Activated naive CD4-positive, alpha-beta T cell treated with anti-CD3 and anti-CD28 coated beads, Interleukin-2, amount 10 ng/mL, durations not matched to agents 7 days and 5 days (primary cell): Measurements from ENCODE around the gene ESM1.

Experiments
- CTCF ChIA-PET: fragments of 350-600 bp; sonication (Branson Sonifier 250); formaldehyde crosslinking; loops from one replicate; lab custom pipeline; 2021; ENCODE audit warnings: antibody characterized with exemption; lab: Charles Lee
- DNase-seq: peaks from one replicate; pipeline ENCODE4 v3.0.0-alpha.2; 2020
- H3K27ac Mint-ChIP-seq: one replicate; pipeline ENCODE4 v1.8.0; 2021; ENCODE audit warnings: mild to moderate bottlenecking, moderate library complexity, mixed read lengths
- H3K27me3 Mint-ChIP-seq: one replicate; pipeline ENCODE4 v1.8.0; 2021; ENCODE audit warnings: mild to moderate bottlenecking, mixed read lengths
- H3K36me3 Mint-ChIP-seq: one replicate; pipeline ENCODE4 v1.8.0; 2021; ENCODE audit warnings: mixed read lengths
- H3K4me1 Mint-ChIP-seq: one replicate; pipeline ENCODE4 v1.8.0; 2021; ENCODE audit warnings: mixed read lengths
- H3K4me3 Mint-ChIP-seq: one replicate; pipeline ENCODE4 v1.8.0; 2021; ENCODE audit warnings: mild to moderate bottlenecking, moderate library complexity, mixed read lengths
- H3K9me3 Mint-ChIP-seq: one replicate; pipeline ENCODE4 v1.8.0; 2021; ENCODE audit warnings: mixed read lengths

ESM1 gene

DNA sequence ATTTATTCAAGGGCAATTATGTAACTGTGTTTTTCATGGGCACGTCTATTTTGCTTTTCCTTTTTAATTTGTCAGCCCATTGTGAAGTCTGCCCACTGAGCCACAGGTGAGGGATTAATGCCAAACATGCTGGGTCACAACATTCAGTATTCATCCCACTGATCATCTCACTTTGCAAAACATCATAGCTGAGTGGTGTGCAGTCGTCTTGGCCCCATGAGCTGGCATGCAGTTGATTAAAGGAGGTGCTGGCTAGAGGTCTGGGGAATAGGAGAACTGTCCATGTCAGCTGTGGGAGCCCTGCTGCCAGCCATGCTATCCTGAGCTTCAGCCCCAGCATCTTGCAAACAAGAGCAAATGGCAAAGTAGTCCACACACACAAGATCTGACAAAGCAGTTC lies 11.7 kb upstream of the ESM1 start:
- CTCF ChIA-PET: interaction anchor here (1.2 to 1.7 kb wide), 2 partner anchors 11 to 53 kb away, joined by 3 to 6 read pairs; no protein-coding TSS in a partner anchor
- peaks cover 28% of the 10 kb centered on the region for H3K4me1 Mint-ChIP-seq
- H3K27ac Mint-ChIP-seq: no peak overlapping the region
- H3K27me3 Mint-ChIP-seq: no peaks in the 10 kb centered on the region
- no peak for DNase-seq
- H3K9me3 Mint-ChIP-seq: peaks cover 12% of the 10 kb centered on the region
- peaks cover 17% of the 10 kb centered on the region for H3K36me3 Mint-ChIP-seq
- H3K4me3 Mint-ChIP-seq: no peak overlapping the region

- DNase-seq: no peak
- Mint-ChIP-seq H3K4me3 (no peak overlapping the region), H3K36me3 (peaks cover 12% of the 10 kb centered on the region), H3K27ac (no peak overlapping the region), H3K27me3 (no peaks in the 10 kb centered on the region), H3K9me3 (peaks cover 7% of the 10 kb centered on the region), H3K4me1 (peaks cover 22% of the 10 kb centered on the region)
- CTCF ChIA-PET: no interaction called here
Observed at GRCh38 chr5:54996466-54996865, 11.1 kb upstream of the ESM1 start.

DNA sequence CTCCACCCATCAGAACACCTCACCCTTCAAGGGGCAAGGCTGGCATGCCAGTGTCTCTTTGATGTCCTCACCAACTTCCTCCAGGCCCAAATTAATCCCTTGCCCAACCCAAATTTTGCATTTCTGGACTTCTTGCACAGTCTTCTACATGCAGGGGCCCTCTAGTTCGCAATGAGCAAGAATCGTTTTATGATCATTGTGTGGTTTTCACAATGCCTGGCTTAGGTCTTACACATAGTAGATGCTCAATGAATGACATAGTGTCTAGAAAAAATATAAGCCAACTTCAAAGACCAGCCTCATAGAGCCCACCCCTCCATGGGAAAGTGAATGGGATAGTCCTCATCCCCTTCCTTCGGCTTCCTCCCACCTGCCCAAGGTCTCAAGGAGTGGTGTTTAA lies 9.8 kb upstream of the ESM1 start:
- Mint-ChIP-seq H3K27ac (no peak overlapping the region), H3K36me3 (peaks cover 6% of the 10 kb centered on the region), H3K27me3 (peaks cover 4% of the 10 kb centered on the region), H3K4me3 (no peak overlapping the region), H3K4me1 (peaks cover 14% of the 10 kb centered on the region), H3K9me3 (peaks cover 2% of the 10 kb centered on the region)
- DNase-seq: no peak
- CTCF ChIA-PET: no interaction called here

GRCh38 chr5:54994628-54995027 lies 9.2 kb upstream of the ESM1 start:
- DNase-seq: no peak
- peaks cover 2% of the 10 kb centered on the region for H3K36me3 Mint-ChIP-seq
- CTCF ChIA-PET: no interaction called here
- peaks cover 2% of the 10 kb centered on the region for H3K9me3 Mint-ChIP-seq
- H3K27me3 Mint-ChIP-seq: peaks cover 7% of the 10 kb centered on the region
- H3K4me3 Mint-ChIP-seq: no peak overlapping the region
- H3K27ac Mint-ChIP-seq: no peak overlapping the region
- H3K4me1 Mint-ChIP-seq: peaks cover 15% of the 10 kb centered on the region

DNA sequence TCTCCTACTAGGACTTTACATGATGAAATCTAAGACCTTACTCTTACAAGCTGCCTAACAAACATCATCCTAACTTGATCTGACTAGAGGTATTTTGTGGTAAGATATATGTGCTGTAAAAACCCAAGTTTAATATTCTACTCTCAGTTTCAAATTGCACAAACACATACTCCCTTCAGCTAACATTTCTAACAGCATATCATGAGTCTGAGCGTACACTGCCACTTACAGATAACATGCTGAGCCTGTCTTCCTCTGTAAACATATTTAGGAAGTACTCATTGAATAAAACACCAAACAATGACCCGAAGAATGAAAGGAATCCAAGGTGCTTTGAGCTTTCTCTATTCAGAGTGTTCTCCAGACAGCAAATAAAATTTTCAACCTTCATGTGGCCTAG lies 7.9 kb upstream of the ESM1 start:
- H3K27me3 Mint-ChIP-seq: peaks cover 7% of the 10 kb centered on the region
- H3K36me3 Mint-ChIP-seq: peaks cover 2% of the 10 kb centered on the region
- no peak overlapping the region for H3K27ac Mint-ChIP-seq
- peaks cover under 1% of the 10 kb centered on the region for H3K9me3 Mint-ChIP-seq
- no peak for DNase-seq
- H3K4me3 Mint-ChIP-seq: no peak overlapping the region
- CTCF ChIA-PET: interaction anchor here (0.9 kb wide), 1 partner anchor 154 kb away, joined by 3 read pairs; no protein-coding TSS in a partner anchor
- H3K4me1 Mint-ChIP-seq: peaks cover 26% of the 10 kb centered on the region

DNA sequence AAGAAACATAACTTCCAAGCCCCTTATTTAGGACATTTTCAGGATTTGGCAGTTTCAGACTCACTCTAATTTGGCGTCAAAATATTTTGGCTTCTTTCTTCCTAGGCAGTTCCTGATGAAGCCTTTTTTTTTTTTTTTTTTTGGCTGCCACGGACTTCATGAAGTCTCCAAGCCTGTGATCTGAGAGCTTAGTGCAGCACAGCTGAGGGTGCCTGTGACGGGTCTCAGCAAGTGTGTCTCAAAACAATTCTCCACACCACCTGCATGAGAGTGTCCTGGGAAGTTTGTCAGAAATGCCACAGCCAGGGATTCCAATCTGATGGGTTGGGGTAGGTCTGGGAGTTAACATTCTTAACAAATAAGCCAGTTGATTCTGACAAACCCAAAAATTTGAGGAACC lies 6.0 kb upstream of the ESM1 start:
- CTCF ChIA-PET: interaction anchor here (0.7 kb wide), 2 partner anchors 39 to 122 kb away, joined by 3 to 6 read pairs; no protein-coding TSS in a partner anchor
- peaks cover 8% of the 10 kb centered on the region for H3K36me3 Mint-ChIP-seq
- H3K27me3 Mint-ChIP-seq: peaks cover 8% of the 10 kb centered on the region
- H3K9me3 Mint-ChIP-seq: peaks cover 6% of the 10 kb centered on the region
- no peak for DNase-seq
- H3K4me1 Mint-ChIP-seq: peaks cover 37% of the 10 kb centered on the region
- H3K4me3 Mint-ChIP-seq: no peak overlapping the region
- no peak overlapping the region for H3K27ac Mint-ChIP-seq

DNA sequence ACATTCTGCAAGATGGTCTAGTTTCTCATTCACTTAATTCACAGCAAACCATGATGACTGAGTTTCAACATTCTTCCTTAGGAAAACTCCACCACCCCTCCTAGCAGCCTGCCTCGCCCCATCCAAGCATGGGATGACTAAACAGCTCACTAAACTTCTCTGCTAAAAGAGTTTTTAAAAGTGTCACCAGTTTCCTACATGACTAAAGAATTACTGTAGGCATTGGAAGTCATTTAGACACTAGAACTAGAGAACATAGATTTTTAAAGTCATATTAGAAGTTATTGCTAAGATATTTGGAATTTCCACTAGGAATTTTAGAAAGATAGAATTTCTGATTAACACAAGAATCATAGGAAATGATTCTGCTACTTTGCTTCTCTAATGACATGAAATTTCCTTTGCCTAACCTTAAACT lies 5.5 kb upstream of the ESM1 start:
- no peak overlapping the region for H3K27ac Mint-ChIP-seq

GRCh38 chr5:54988817-54989216 lies 3.4 kb upstream of the ESM1 start:
- peaks cover 9% of the 10 kb centered on the region for H3K36me3 Mint-ChIP-seq
- peak overlapping the region; percentile 16 for H3K27ac Mint-ChIP-seq
- no peak for DNase-seq
- CTCF ChIA-PET: interaction anchor here (0.7 to 1.4 kb wide), 5 partner anchors 10 to 114 kb away, joined by 3 to 7 read pairs (median 4); no protein-coding TSS in a partner anchor
- H3K4me1 Mint-ChIP-seq: peaks cover 51% of the 10 kb centered on the region
- H3K27me3 Mint-ChIP-seq: peaks cover 22% of the 10 kb centered on the region
- H3K9me3 Mint-ChIP-seq: peaks cover 6% of the 10 kb centered on the region
- no peak overlapping the region for H3K4me3 Mint-ChIP-seq

More for the DNA sequence above, 5.5 kb upstream of the ESM1 start:
- Mint-ChIP-seq H3K9me3 (peaks cover 6% of the 10 kb centered on the region), H3K27me3 (peaks cover 11% of the 10 kb centered on the region), H3K36me3 (peaks cover 8% of the 10 kb centered on the region), H3K4me3 (no peak overlapping the region), H3K4me1 (peaks cover 40% of the 10 kb centered on the region)
- DNase-seq: no peak
- CTCF ChIA-PET: no interaction called here

- H3K27ac Mint-ChIP-seq: no peak overlapping the region
- H3K4me1 Mint-ChIP-seq: peaks cover 54% of the 10 kb centered on the region
- peaks cover 9% of the 10 kb centered on the region for H3K36me3 Mint-ChIP-seq
- H3K27me3 Mint-ChIP-seq: peaks cover 26% of the 10 kb centered on the region
- no peak overlapping the region for H3K4me3 Mint-ChIP-seq
- peaks cover 6% of the 10 kb centered on the region for H3K9me3 Mint-ChIP-seq
- CTCF ChIA-PET: interaction anchor here (0.7 to 1.5 kb wide), 6 partner anchors 9 to 115 kb away, joined by 3 to 7 read pairs (median 4); no protein-coding TSS in a partner anchor
- no peak for DNase-seq
Observed at GRCh38 chr5:54988218-54988617, 2.8 kb upstream of the ESM1 start.

- peaks cover 6% of the 10 kb centered on the region for H3K9me3 Mint-ChIP-seq
- no peak overlapping the region for H3K27ac Mint-ChIP-seq
- peaks cover 9% of the 10 kb centered on the region for H3K36me3 Mint-ChIP-seq
- CTCF ChIA-PET: interaction anchor here (0.6 kb wide), 1 partner anchor 74 kb away, joined by 3 read pairs; no protein-coding TSS in a partner anchor
- DNase-seq: no peak
- no peak overlapping the region for H3K4me3 Mint-ChIP-seq
- peaks cover 33% of the 10 kb centered on the region for H3K27me3 Mint-ChIP-seq
- H3K4me1 Mint-ChIP-seq: peaks cover 56% of the 10 kb centered on the region
Observed at GRCh38 chr5:54986269-54986654, 869 bp upstream of the ESM1 start.

GRCh38 chr5:54981928-54982327 lies 3.5 kb downstream of the ESM1 start:
- no peak overlapping the region for H3K27ac Mint-ChIP-seq
- H3K4me3 Mint-ChIP-seq: no peak overlapping the region
- no peak for DNase-seq
- H3K27me3 Mint-ChIP-seq: peaks cover 26% of the 10 kb centered on the region
- H3K9me3 Mint-ChIP-seq: no peaks in the 10 kb centered on the region
- peaks cover 31% of the 10 kb centered on the region for H3K4me1 Mint-ChIP-seq
- H3K36me3 Mint-ChIP-seq: peaks cover 7% of the 10 kb centered on the region
- CTCF ChIA-PET: interaction anchor here (1.8 kb wide), 1 partner anchor 38 kb away, joined by 8 read pairs; no protein-coding TSS in a partner anchor

DNA sequence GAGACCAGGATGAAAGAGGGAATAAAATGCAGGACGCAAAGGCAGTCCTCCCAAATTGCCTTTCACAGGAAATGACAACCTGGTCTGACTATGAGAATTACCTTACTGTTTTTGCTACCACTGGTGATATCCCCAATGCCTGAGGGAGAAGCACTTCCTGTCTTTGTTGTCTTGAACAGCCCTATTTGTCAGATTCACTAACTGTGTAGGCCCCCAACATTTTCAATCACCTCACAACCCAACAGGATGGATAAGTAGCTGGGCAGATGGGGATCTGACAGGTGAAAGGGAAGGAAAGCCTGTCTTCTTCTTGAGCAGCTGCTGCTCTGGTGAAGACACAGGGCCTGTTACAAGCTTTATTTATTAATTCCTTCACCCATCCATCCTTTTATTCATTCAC lies 9.7 kb downstream of the ESM1 start:
- Mint-ChIP-seq H3K4me1 (peaks cover 10% of the 10 kb centered on the region), H3K4me3 (no peak overlapping the region), H3K27me3 (peaks cover 16% of the 10 kb centered on the region), H3K36me3 (peaks cover 4% of the 10 kb centered on the region), H3K27ac (peak overlapping the region; percentile 17), H3K9me3 (peaks cover 1% of the 10 kb centered on the region)
- no peak for DNase-seq
- CTCF ChIA-PET: interaction anchor here (1.0 to 1.7 kb wide), 5 partner anchors 15 to 86 kb away, joined by 3 to 5 read pairs (median 3); no protein-coding TSS in a partner anchor

DNA sequence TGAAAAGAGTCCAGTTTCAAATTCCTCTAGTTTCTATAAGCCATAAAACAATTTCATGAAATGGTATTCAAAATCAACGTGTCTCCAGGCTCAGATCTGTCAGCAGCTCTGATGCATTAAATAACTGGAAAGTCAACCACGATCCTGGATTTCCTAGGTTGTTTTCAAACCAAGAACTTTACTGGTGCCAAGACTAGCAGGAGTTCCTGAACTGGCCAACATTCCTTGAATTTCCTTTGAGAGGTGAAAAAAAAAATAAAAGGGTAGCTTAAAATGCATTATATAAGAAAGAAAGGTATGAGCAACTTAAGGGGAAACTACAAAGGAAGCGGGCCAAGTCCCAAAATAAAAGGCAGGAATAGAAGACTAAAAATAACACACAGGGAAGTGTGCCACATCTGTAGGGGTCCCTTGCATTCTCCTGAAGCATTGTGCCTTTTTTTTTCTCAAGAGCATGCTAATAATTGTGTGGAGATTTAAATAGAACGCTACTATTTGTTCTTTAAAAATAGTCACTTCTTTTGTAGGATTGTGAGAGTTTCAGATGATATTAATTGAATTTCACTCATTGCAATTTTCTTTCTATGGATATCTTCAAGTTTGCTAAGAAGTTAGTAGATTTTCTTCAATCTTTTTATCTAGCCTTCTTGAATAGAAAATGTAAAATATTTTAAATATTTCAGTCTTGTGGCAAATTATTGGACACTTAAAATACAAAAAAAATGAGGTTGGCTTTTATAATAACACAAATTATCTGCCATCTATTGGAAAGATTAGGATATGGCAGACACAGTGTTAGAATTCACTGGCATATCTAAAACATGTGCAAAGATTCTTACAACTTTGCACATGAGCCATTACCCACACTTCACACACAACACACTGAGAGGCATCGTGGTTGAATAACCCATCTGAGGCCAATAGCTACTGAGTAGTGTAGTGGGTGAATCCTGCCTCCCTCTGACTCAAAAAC lies 15.3 kb downstream of the ESM1 start:
- H3K4me3 Mint-ChIP-seq: no peak overlapping the region
- H3K4me1 Mint-ChIP-seq: no peaks in the 10 kb centered on the region
- CTCF ChIA-PET: interaction anchor here (0.9 to 1.7 kb wide), 6 partner anchors 10 to 63 kb away, joined by 3 to 8 read pairs (median 4); no protein-coding TSS in a partner anchor
- peaks cover 8% of the 10 kb centered on the region for H3K27me3 Mint-ChIP-seq
- no peak overlapping the region for H3K27ac Mint-ChIP-seq
- no peaks in the 10 kb centered on the region for H3K9me3 Mint-ChIP-seq
- no peak for DNase-seq
- H3K36me3 Mint-ChIP-seq: peaks cover 5% of the 10 kb centered on the region

GRCh38 chr5:54969242-54969641 lies 16.2 kb downstream of the ESM1 start:
- H3K4me1 Mint-ChIP-seq: peaks cover 4% of the 10 kb centered on the region
- CTCF ChIA-PET: interaction anchor here (0.9 to 1.7 kb wide), 4 partner anchors 9 to 63 kb away, joined by 3 to 8 read pairs (median 4); no protein-coding TSS in a partner anchor
- no peaks in the 10 kb centered on the region for H3K27me3 Mint-ChIP-seq
- peaks cover 5% of the 10 kb centered on the region for H3K9me3 Mint-ChIP-seq
- DNase-seq: no peak
- no peak overlapping the region for H3K27ac Mint-ChIP-seq
- peaks cover 5% of the 10 kb centered on the region for H3K36me3 Mint-ChIP-seq
- no peak overlapping the region for H3K4me3 Mint-ChIP-seq
